PC-9 (cell line): ENCODE results near the gene GABRG3. TPM values are rescaled to one million over a fixed set of nuclear protein-coding genes. Genes with fewer than 3 reads are reported as not detected.

Source experiments
- BruUV-seq: library from RNA; stranded (reverse); fragments of 400-500 nt; replicated peaks from 2 replicates; lab custom pipeline; 2021; lab: Mats Ljungman, UMichigan
- CTCF ChIA-PET: fragments of 300-600 bp; sonication (Branson Sonifier 250); formaldehyde crosslinking; loops from one replicate; lab custom pipeline; 2022; ENCODE audit warnings: antibody characterized with exemption; lab: Charles Lee
- POLR2A ChIA-PET: fragments of 300-600 bp; sonication (Branson Sonifier 250); formaldehyde crosslinking; loops from one replicate; lab custom pipeline; 2022; ENCODE audit warnings: antibody characterized with exemption; ENCODE audit not compliant: unreplicated experiment; lab: Charles Lee
- DNase-seq, 2 experiments: peaks; one replicate each; pipeline versions ENCODE4 v3.0.0 to v3.0.0-alpha.2; 2015 to 2022; ENCODE audit warnings: mixed read lengths in 1 of 2
- H2AFZ ChIP-seq: fragments of 200-600 bp; sonication (generic); 2 replicates; pipeline ENCODE4 v1.8.1; 2017; ENCODE audit warnings: antibody characterized with exemption
- H3F3A ChIP-seq: fragments of 200-600 bp; sonication (generic); 2 replicates; pipeline ENCODE4 v1.8.1; 2017; ENCODE audit warnings: antibody characterized with exemption, mild to moderate bottlenecking, low read depth; ENCODE audit not compliant: insufficient read depth
- H3K27ac ChIP-seq: fragments of 200-600 bp; sonication (generic); 2 replicates; pipeline ENCODE4 v1.6.1; 2016; ENCODE audit warnings: mixed run types
- H3K27me3 ChIP-seq: fragments of 200-600 bp; sonication (generic); 2 replicates; pipeline ENCODE4 v1.6.1; 2016; ENCODE audit warnings: low read depth, mixed run types; ENCODE audit not compliant: insufficient read depth
- H3K36me3 ChIP-seq: fragments of 200-600 bp; sonication (generic); 2 replicates; pipeline ENCODE4 v1.6.1; 2016; ENCODE audit warnings: low read depth, mixed run types
- H3K4me1 ChIP-seq: fragments of 200-600 bp; sonication (generic); replicated peaks from 2 replicates; pipeline ENCODE4 v1.6.1; 2016; ENCODE audit warnings: mixed run types; ENCODE audit not compliant: insufficient read depth
- H3K4me2 ChIP-seq: fragments of 200-600 bp; sonication (generic); 2 replicates; pipeline ENCODE4 v1.6.1; 2017; ENCODE audit warnings: mixed run types
- H3K4me3 ChIP-seq: fragments of 200-600 bp; sonication (generic); 2 replicates; pipeline ENCODE4 v1.6.1; 2016; ENCODE audit warnings: mixed run types
- H3K79me2 ChIP-seq: fragments of 200-600 bp; sonication (generic); 2 replicates; pipeline ENCODE4 v1.6.1; 2017; ENCODE audit warnings: low read depth, mixed run types
- H3K9me2 ChIP-seq: fragments of 200-600 bp; sonication (generic); 2 replicates; pipeline ENCODE4 v1.8.1; 2017; ENCODE audit warnings: mild to moderate bottlenecking; ENCODE audit not compliant: insufficient read depth
- H3K9me3 ChIP-seq: fragments of 200-600 bp; sonication (generic); 2 replicates; pipeline ENCODE4 v1.8.1; 2016; ENCODE audit warnings: low read depth; ENCODE audit not compliant: insufficient read depth
- H4K20me1 ChIP-seq: fragments of 200-600 bp; sonication (generic); 2 replicates; pipeline ENCODE4 v1.8.1; 2017; ENCODE audit not compliant: insufficient read depth
- CTCF ChIP-seq: fragments of 200-600 bp; sonication (generic); conservative IDR thresholded peaks from 2 replicates; pipeline ENCODE4 v1.6.1; 2017; ENCODE audit warnings: mixed run types, antibody characterized with exemption, mild to moderate bottlenecking, moderate library complexity
- EZH2 ChIP-seq: fragments of 200-600 bp; sonication (generic); IDR thresholded peaks from 2 replicates; pipeline ENCODE4 v1.8.0; 2017; ENCODE audit warnings: antibody characterized with exemption, low read depth
- intact Hi-C: fragments of 100-400 bp; cut with micrococcal nuclease; formaldehyde crosslinking; loops from one replicate; pipeline ENCODE4 v1.10.0; 2022; ENCODE audit not compliant: unreplicated experiment
- total RNA-seq: library from RNA; stranded (reverse); gene quantifications from 2 replicates; pipeline ENCODE4 v1.2.3, GENCODE V29; 2021

The GABRG3 gene
- total RNA-seq, 1 experiment from 2014 or later, result not detected

- H4K20me1 ChIP-seq, result no peaks in the 10 kb centered on the region
- peaks cover 26% of the 10 kb centered on the region; the same call in 1 of the 2 replicates for H3K27me3 ChIP-seq
- intact Hi-C loops, result no loop called here
- ChIA-PET CTCF (no interaction called here), POLR2A (no interaction called here)
- no peak overlapping the region for H3K4me3 ChIP-seq
- H3K79me2 ChIP-seq, result no peaks in the 10 kb centered on the region
- BruUV-seq, result no TSS peak
- no peak overlapping the region for H3K4me2 ChIP-seq
- no peaks in the 10 kb centered on the region for H3K4me1 ChIP-seq
- no peaks in the 10 kb centered on the region for H3K9me3 ChIP-seq
- no peak for TF ChIP-seq CTCF
- no peak for TF ChIP-seq EZH2
- H3K27ac ChIP-seq, result no peak overlapping the region
- no peak overlapping the region for H2AFZ ChIP-seq
- DNase-seq, result no peak
- no peaks in the 10 kb centered on the region for H3K36me3 ChIP-seq
- no peaks in the 10 kb centered on the region for H3K9me2 ChIP-seq
- H3F3A ChIP-seq, result no peaks in the 10 kb centered on the region
These were observed 56.2 kb downstream of the GABRG3 start for GRCh38 chr15:27027229-27027628.

DNA sequence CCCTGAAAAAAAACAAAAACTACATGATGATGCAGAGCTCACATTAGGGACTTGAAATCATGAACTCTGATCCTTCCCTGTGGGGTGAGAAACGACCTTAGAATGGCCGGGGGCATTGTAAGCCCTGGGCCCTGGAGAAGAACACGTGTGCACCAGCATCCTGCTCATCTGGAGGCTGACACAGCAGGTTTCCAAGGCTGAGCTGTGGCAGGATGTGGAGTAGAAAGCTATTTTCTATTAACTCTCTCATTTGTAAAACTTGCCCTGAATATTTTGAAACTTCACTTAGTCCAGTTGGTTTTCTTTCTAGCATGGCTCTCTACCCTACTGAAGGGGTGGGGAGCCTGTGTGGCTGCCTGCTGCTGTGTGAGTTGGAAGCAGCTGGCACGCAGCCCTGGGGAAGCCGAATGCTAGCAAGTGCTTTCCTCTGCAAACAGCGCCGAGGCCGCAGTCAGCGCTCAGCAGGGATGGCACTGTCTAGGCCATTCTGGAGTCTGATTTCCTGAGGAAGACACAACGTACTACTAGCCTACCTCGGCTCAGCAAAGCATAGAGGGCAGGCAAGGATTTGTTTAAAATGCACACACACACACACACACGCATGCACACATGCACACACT lies 58.0 kb downstream of the GABRG3 start:
- H3K27ac ChIP-seq, result no peak overlapping the region
- no peak overlapping the region for H3K4me3 ChIP-seq
- TF ChIP-seq EZH2 (no peak), CTCF (no peak)
- H2AFZ ChIP-seq, result no peak overlapping the region
- DNase-seq, result no peak
- no peaks in the 10 kb centered on the region for H3K36me3 ChIP-seq
- H4K20me1 ChIP-seq, result no peaks in the 10 kb centered on the region
- ChIA-PET CTCF (no interaction called here), POLR2A (no interaction called here)
- no peaks in the 10 kb centered on the region for H3K9me3 ChIP-seq
- no peaks in the 10 kb centered on the region for H3F3A ChIP-seq
- no peaks in the 10 kb centered on the region for H3K9me2 ChIP-seq
- no peaks in the 10 kb centered on the region for H3K4me1 ChIP-seq
- BruUV-seq, result no TSS peak
- intact Hi-C loops, result no loop called here
- H3K4me2 ChIP-seq, result no peak overlapping the region
- no peaks in the 10 kb centered on the region for H3K79me2 ChIP-seq
- peaks cover 26% of the 10 kb centered on the region; the same call in 1 of the 2 replicates for H3K27me3 ChIP-seq

DNA sequence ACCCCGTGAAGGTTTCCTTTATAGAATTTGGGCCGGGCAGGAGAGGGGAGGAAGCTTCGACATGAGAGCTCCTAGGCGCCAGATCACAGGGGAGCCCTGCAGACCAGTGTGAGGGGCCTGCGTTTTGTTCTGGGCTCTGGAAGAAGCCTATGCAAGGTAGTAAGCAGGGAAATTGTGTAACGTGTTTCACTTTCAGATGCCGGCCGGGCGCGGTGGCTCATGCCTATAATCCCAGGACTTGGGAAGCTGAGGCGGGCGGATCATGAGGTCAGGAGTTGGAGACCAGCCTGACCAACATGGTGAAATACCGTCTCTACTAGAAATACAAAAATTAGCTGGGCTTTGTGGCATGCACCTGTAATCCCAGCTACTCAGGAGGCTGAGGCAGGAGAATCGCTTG lies 65.2 kb downstream of the GABRG3 start:
- Histone ChIP-seq H3F3A (no peaks in the 10 kb centered on the region), H3K36me3 (no peaks in the 10 kb centered on the region), H3K4me2 (no peak overlapping the region), H3K27me3 (peaks cover 10% of the 10 kb centered on the region; the same call in 1 of the 2 replicates), H4K20me1 (no peaks in the 10 kb centered on the region), H3K79me2 (no peaks in the 10 kb centered on the region), H3K9me3 (no peaks in the 10 kb centered on the region), H3K4me1 (no peaks in the 10 kb centered on the region), H3K4me3 (no peak overlapping the region), H3K9me2 (no peaks in the 10 kb centered on the region), H3K27ac (no peak overlapping the region), H2AFZ (no peak overlapping the region)
- TF ChIP-seq EZH2, result no peak
- no peak for TF ChIP-seq CTCF
- BruUV-seq, result no TSS peak
- no peak for DNase-seq
- intact Hi-C loops, result no loop called here
- ChIA-PET CTCF (no interaction called here), POLR2A (no interaction called here)
